ENCODE results near the gene SCAF11.
"Not testable (repeated sequence)": the region's sequence is repeated elsewhere in the genome, so short reads cannot be mapped to it uniquely, and the experiment has no call there.

Gene SCAF11, protein sequence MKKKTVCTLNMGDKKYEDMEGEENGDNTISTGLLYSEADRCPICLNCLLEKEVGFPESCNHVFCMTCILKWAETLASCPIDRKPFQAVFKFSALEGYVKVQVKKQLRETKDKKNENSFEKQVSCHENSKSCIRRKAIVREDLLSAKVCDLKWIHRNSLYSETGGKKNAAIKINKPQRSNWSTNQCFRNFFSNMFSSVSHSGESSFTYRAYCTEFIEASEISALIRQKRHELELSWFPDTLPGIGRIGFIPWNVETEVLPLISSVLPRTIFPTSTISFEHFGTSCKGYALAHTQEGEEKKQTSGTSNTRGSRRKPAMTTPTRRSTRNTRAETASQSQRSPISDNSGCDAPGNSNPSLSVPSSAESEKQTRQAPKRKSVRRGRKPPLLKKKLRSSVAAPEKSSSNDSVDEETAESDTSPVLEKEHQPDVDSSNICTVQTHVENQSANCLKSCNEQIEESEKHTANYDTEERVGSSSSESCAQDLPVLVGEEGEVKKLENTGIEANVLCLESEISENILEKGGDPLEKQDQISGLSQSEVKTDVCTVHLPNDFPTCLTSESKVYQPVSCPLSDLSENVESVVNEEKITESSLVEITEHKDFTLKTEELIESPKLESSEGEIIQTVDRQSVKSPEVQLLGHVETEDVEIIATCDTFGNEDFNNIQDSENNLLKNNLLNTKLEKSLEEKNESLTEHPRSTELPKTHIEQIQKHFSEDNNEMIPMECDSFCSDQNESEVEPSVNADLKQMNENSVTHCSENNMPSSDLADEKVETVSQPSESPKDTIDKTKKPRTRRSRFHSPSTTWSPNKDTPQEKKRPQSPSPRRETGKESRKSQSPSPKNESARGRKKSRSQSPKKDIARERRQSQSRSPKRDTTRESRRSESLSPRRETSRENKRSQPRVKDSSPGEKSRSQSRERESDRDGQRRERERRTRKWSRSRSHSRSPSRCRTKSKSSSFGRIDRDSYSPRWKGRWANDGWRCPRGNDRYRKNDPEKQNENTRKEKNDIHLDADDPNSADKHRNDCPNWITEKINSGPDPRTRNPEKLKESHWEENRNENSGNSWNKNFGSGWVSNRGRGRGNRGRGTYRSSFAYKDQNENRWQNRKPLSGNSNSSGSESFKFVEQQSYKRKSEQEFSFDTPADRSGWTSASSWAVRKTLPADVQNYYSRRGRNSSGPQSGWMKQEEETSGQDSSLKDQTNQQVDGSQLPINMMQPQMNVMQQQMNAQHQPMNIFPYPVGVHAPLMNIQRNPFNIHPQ (N-terminal part only)

GRCh38 chr12:45990468-45991283 is at the start of gene SCAF11:
TSS of gene SCAF11 (minus strand) at chr12:45990574. CDS start at chr12:45964167, 26,407 bp downstream.
- DNase-seq, result peak; percentile 100

GRCh38 chr12:46037066-46037465 is 46.7 kb upstream of the SCAF11 start:
- not testable (repeated sequence) for DNase-seq

DNA sequence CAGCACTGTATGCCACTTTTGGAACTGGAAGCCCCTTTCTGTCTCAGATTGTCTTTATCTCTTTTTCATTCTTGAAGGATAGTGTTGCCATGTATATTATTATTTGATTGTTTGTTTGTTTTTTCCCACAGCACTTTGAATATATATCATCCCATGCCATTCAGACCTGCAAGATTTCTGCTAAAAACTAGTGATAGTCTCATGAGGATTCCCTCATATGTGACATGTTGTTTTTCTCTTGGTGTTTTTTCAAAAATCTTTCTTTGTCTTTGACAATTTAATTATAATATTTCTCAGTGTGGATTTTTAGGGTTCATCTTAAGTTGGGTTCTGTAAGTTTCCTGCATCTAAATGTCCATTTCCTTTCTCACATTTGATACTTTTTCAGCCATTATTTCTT is 36.8 kb upstream of the SCAF11 start:
- DNase-seq, result no peak

GRCh38 chr12:46024099-46024498 is 33.7 kb upstream of the SCAF11 start:
- no peak for DNase-seq

GRCh38 chr12:46020768-46021167 is 30.4 kb upstream of the SCAF11 start:
- no peak for DNase-seq

DNA sequence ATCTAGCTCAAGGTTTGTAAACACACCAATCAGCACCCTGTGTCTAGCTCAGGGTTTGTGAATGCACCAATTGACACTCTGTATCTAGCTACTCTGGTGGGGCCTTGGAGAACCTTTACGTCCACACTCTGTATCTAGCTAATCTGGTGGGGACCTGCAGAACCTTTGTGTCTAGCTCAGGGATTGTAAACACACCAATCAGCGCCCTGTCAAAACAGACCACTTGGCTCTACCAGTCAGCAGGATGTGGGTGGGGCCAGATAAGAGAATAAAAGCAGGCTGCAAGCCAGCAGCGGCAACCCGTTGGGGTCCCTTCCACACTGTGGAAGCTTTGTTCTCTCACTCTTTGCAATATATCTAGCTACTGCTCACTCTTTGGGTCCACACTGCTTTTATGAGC is 28.3 kb upstream of the SCAF11 start:
- not testable (repeated sequence) for DNase-seq

- DNase-seq, result not testable (repeated sequence)
Measured at GRCh38 chr12:46017866-46018375, 27.5 kb upstream of the SCAF11 start.

DNA sequence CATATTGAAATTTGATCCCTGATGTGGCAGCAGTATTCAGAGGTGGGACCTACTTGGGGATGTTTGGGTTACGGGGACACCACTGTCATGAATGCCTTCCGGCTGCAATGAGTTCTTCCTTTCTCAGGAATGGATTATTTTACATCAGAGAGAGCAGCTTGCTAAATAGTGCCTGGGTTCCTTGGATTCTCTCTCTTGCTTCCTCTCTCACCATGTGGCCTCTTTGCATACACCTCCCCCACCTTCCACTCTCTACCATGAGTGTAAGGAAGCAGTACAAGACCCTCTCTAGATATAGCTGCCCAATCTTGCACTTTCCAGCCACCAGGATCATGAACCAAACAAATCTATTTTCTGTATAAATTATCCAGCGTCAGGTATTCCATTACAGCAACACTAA is 15.4 kb upstream of the SCAF11 start:
- DNase-seq, result no peak

DNA sequence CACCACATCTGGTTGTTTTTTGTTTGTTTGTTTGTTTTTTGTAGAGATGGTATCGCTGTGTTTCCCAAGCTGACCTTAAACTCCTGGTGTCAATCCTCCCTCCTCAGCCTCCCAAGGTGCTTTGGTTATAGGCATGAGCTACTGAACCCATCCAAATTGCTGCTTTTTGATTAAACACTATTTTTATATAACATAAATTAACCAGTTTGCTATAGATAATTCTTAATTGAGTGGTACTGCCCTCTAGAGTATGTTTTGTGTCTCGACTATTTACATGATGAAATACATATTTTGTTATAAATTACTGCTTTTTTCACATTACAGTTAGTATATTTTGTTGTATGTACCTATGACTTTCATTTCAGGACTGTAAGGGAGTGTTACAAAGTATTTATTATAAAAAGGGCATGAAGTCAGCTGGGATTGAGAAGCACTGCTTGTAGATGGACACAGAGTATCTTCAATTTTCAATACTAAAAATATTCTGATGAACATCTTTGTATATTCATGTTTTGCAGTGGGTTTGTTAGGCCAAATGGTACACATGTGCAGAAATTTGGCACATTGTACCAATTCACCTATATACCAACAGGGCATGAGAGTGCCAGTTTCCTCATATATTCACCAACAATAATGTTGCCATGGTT is 14.9 kb upstream of the SCAF11 start:
- DNase-seq, result no peak

GRCh38 chr12:46004715-46005114 is 14.3 kb upstream of the SCAF11 start:
- no peak for DNase-seq

DNA sequence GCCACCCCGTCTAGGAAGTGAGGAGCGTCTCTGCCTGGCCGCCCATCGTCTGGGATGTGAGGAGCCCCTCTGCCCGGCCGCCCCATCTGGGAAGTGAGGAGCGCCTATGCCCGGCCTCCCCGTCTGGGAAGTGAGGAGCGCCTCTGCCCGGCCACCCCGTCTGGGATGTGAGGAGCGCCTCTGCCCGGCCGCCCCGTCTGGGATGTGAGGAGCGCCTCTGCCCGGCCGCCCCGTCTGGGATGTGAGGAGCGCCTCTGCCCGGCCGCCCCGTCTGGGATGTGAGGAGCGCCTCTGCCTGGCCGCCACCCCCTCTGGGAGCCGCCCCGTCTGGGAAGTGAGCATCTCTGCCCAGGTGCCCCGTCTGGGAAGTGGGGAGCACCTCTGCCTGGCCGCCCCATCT is 9.7 kb upstream of the SCAF11 start:
- not testable (repeated sequence) for DNase-seq

DNA sequence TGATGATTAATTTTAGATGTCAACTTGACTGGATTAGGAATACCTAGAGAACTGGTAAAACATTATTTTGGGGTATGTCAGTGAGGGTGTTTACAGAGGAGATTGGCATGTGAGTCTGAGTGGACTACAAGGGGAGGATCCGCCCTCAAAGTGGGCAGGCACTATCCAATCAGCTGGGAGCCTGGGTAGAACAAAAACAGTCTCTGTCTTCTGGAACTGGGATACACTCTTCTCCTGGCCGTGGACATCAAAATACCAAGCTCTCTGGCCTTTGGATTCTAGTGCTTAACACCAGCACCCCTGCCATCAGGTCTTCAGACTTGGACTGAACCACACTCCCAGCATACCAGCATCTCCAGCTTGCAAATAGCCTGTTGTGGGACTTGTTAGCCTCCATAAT is 4.4 kb upstream of the SCAF11 start:
- no peak for DNase-seq

GRCh38 chr12:45991284-45992249 is 1.2 kb upstream of the SCAF11 start:
- DNase-seq, result peak; percentile 87

GRCh38 chr12:45989721-45990467 is 480 bp downstream of the SCAF11 start:
- peak; percentile 83 for DNase-seq

DNA sequence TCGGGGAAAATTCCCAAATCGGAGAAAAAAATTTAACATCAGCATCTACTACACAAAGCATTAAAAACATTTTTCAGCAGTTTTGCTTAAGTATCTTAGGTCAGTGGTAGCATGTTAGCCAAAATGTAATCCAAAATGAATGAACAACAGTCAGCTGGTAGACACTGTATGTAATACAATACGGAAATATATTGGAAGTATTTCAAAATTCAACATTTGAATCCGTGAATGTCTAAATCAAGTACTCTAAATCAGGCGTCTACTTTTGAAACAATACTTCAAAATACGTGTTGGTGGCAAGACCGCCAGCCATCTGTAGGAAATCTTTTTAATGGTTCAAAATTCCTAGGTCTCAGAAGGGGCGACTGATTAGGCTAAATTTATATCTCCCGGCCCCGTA is 1.1 kb downstream of the SCAF11 start:
- no peak for DNase-seq

GRCh38 chr12:45988264-45988663 is 2.1 kb downstream of the SCAF11 start:
- DNase-seq, result no peak

GRCh38 chr12:45987340-45987727 is 3.0 kb downstream of the SCAF11 start:
- no peak for DNase-seq

- no peak for DNase-seq
Measured at GRCh38 chr12:45986641-45987339, 3.6 kb downstream of the SCAF11 start.

All from NCI-H146 (cell line).